HUES6 (cell line): ENCODE data around the gene NPC1L1.

Source experiments
- H3K27ac ChIP-seq: 2 replicates; pipeline ENCODE4 v1.7.0; 2013; ENCODE audit warnings: low read depth, mild to moderate bottlenecking, low read length, inconsistent platforms
- H3K27me3 ChIP-seq: 2 replicates; pipeline ENCODE4 v1.6.1; 2013; ENCODE audit warnings: low read length; ENCODE audit not compliant: control insufficient read depth, insufficient read depth
- H3K36me3 ChIP-seq: 2 replicates; pipeline ENCODE4 v1.6.1; 2013; ENCODE audit warnings: low read length; ENCODE audit not compliant: control insufficient read depth, insufficient read depth
- H3K4me1 ChIP-seq: 2 replicates; pipeline ENCODE4 v1.6.1; 2013; ENCODE audit warnings: low read length; ENCODE audit not compliant: control insufficient read depth, insufficient read depth
- H3K4me3 ChIP-seq: 2 replicates; pipeline ENCODE4 v1.5.1; 2013; ENCODE audit warnings: low read depth, low read length
- H3K9ac ChIP-seq: one replicate; pipeline ENCODE4 v1.6.1; 2013; ENCODE audit warnings: mild to moderate bottlenecking, low read length
- H3K9me3 ChIP-seq: 2 replicates; pipeline ENCODE4 v1.6.1; 2013; ENCODE audit warnings: low read depth, low read length; ENCODE audit not compliant: control insufficient read depth, insufficient read depth

NPC1L1 gene

GRCh38 chr7:44541876-44542610 lies 913 bp upstream of the NPC1L1 start:
- no peaks in the 10 kb centered on the region for H3K9me3 ChIP-seq
- H3K36me3 ChIP-seq, result no peaks in the 10 kb centered on the region
- H3K27ac ChIP-seq, result no peak overlapping the region
- H3K4me1 ChIP-seq, result peaks cover 10% of the 10 kb centered on the region; the same call in 1 of the 2 replicates
- no peak overlapping the region for H3K4me3 ChIP-seq
- H3K9ac ChIP-seq, result peak overlapping the region; percentile 12
- H3K27me3 ChIP-seq, result no peaks in the 10 kb centered on the region

DNA sequence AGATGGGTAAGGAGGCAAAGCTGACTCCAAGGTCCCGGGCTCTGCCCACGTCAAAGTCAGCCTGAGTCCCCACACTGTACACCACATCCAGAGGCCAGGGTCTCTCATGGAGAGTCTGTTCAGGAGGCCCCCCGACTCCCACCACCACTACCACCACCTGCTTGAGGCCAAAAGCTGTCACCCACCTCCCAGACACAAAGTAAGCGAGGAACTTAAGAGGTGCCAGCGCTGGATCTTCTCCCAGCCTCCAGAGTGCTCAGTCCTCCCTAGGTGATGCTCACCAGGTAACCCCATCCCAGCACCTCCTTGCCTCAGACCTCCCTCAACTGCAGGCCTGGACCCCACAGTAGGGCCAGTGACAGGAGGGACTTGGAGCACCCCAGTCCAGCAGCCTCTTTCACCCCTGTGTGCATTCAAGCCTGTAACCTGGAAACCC lies 520 bp downstream of the NPC1L1 start:
- H3K4me3 ChIP-seq, result no peak overlapping the region

GRCh38 chr7:44539669-44540506 lies 1.2 kb downstream of the NPC1L1 start:
- Histone ChIP-seq H3K27me3 (no peaks in the 10 kb centered on the region), H3K36me3 (no peaks in the 10 kb centered on the region), H3K9ac (no peak overlapping the region), H3K4me3 (no peak overlapping the region), H3K4me1 (peaks cover 10% of the 10 kb centered on the region; the same call in 1 of the 2 replicates), H3K27ac (no peak overlapping the region), H3K9me3 (no peaks in the 10 kb centered on the region)

More for the DNA sequence above, 520 bp downstream of the NPC1L1 start:
- Histone ChIP-seq H3K27ac (no peak overlapping the region), H3K27me3 (no peaks in the 10 kb centered on the region), H3K36me3 (no peaks in the 10 kb centered on the region), H3K4me1 (peaks cover 10% of the 10 kb centered on the region; the same call in 1 of the 2 replicates), H3K9ac (no peak overlapping the region), H3K9me3 (no peaks in the 10 kb centered on the region)

DNA sequence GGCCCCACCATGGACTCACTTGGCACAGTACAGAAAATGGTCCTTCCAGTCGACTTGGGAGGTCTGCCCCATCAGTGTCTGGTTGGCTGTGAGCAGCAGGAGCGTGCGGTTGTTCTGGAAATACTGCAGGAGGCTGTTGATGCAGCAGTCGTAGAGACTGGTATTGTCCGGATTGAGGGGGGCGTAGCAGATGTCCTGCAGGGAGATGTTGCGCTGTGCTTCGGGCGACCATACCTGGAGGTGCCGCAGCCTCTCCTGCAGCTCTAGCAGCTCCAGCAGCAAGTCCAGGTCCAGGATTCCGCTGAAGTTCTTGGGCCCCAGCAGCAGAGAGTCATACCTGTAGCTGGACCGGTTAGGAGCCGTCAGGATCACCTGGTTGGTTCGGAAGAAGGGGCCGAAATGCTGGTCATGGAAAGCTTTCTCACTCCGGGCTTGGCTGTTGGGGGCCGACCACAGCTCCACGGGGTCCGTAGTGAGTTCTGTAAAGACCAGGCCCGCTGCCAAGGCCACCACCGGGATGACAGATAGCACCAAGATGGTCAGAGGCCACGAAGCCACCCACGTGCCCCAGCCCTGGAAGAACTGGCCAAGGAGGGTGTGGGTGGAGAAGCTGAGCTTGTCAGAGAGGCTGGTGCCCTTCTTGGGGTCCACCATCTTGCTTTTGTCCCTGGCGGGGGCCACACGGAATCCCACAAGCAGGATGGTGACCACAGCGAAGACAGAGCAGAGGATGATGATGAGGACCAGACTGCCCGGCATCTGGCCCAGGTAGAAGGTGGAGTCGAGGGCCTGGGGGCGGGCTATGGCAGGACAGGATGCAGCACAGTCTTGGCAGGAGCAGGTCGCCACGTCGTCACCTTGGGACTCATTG lies 2.1 kb downstream of the NPC1L1 start:
- Histone ChIP-seq H3K9ac (no peak overlapping the region), H3K4me3 (no peak overlapping the region), H3K36me3 (no peaks in the 10 kb centered on the region), H3K9me3 (no peaks in the 10 kb centered on the region), H3K27ac (no peak overlapping the region), H3K27me3 (no peaks in the 10 kb centered on the region), H3K4me1 (peaks cover 10% of the 10 kb centered on the region; the same call in 1 of the 2 replicates)

DNA sequence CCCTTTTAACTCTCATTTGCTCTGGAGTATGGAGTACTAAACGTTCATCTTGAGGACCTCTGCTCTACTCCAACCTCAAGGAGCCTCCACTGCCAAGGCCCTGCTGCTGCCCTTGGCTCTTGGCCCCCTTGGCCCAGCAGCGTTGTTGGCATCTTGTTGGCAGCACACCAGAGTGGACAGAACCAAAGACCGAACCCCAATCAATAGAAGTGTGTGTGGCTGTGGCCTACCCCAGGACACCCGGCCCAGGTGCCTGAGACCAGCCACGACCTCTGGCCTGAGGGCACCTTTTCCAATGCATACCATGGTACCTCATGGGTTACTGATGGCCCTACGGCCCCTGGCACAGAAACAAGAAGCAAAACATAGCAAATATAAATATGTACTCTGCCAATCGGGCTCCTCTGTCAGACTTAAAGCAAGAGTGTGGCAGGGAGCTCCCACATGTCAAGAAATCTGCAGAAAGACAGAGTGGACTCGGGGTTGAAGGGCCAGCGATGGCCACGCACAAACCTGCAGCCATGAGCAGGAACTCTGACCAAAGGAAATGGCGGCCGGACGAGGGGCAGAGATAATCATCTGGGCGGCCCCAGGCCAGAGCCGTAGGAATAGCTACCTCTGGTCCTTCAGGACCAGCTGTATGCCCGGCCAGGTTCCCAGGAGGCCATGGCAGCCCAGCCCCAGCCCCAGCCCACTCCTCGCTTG lies 2.9 kb downstream of the NPC1L1 start:
- peaks cover 10% of the 10 kb centered on the region; the same call in 1 of the 2 replicates for H3K4me1 ChIP-seq
- no peak overlapping the region for H3K27ac ChIP-seq
- no peaks in the 10 kb centered on the region for H3K36me3 ChIP-seq
- no peak overlapping the region for H3K4me3 ChIP-seq
- H3K9ac ChIP-seq, result no peak overlapping the region
- H3K27me3 ChIP-seq, result no peaks in the 10 kb centered on the region
- no peaks in the 10 kb centered on the region for H3K9me3 ChIP-seq

DNA sequence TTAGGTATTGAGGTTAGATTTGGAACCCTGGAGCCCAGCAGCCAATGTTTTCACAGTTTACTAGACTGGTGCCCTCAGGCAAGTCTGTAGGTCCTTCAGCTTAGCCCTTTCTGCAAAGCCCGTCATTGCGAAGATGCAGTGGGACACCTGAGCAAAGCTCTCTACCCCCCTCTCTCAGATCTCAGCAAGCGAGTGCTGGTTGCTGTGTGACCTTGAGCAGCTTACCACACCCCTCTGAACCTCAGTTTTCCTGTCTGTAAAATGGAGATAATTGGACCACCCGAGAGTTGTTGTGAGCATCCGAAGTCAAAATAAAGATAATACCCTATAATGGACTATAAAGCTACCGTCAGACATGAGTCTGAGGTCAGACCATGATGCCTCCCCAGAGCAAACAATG lies 3.7 kb downstream of the NPC1L1 start:
- H3K4me3 ChIP-seq, result no peak overlapping the region
- peaks cover 10% of the 10 kb centered on the region; the same call in 1 of the 2 replicates for H3K4me1 ChIP-seq
- H3K27me3 ChIP-seq, result no peaks in the 10 kb centered on the region
- H3K9ac ChIP-seq, result no peak overlapping the region
- no peak overlapping the region for H3K27ac ChIP-seq
- H3K36me3 ChIP-seq, result no peaks in the 10 kb centered on the region
- H3K9me3 ChIP-seq, result no peaks in the 10 kb centered on the region

GRCh38 chr7:44536090-44536489 lies 5.0 kb downstream of the NPC1L1 start:
- Histone ChIP-seq H3K9ac (no peak overlapping the region), H3K9me3 (no peaks in the 10 kb centered on the region), H3K36me3 (no peaks in the 10 kb centered on the region), H3K27ac (no peak overlapping the region), H3K4me1 (peaks cover under 1% of the 10 kb centered on the region; the same call in 1 of the 2 replicates), H3K4me3 (no peak overlapping the region), H3K27me3 (no peaks in the 10 kb centered on the region)

- Histone ChIP-seq H3K9ac (no peak overlapping the region), H3K4me1 (no peaks in the 10 kb centered on the region), H3K4me3 (no peak overlapping the region), H3K36me3 (no peaks in the 10 kb centered on the region), H3K27ac (no peak overlapping the region), H3K27me3 (no peaks in the 10 kb centered on the region), H3K9me3 (no peaks in the 10 kb centered on the region)
Measured at GRCh38 chr7:44535348-44536064, 5.6 kb downstream of the NPC1L1 start.

GRCh38 chr7:44534501-44534900 lies 6.6 kb downstream of the NPC1L1 start:
- H3K4me3 ChIP-seq, result no peak overlapping the region
- no peaks in the 10 kb centered on the region for H3K27me3 ChIP-seq
- no peak overlapping the region for H3K27ac ChIP-seq
- no peaks in the 10 kb centered on the region for H3K4me1 ChIP-seq
- H3K9me3 ChIP-seq, result no peaks in the 10 kb centered on the region
- H3K36me3 ChIP-seq, result no peaks in the 10 kb centered on the region
- H3K9ac ChIP-seq, result no peak overlapping the region

DNA sequence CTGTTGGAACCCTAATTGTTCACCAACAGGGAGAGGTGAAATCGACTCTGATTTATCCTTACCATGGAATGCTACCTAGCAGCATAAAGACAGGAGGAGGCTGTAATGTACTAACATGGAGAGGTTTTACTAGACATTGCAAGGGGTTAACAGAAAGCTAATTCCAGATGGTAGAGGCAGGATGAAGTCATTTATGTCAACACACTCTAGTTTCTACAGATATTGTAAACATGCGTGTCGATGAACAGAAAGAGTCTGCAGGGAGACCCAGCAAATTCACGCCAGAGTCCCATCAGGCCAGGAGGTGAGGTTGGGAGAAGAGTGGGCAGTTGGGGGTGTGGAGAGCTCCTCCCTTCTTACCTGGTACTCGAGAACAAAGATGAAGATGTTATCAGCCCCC lies 7.0 kb downstream of the NPC1L1 start:
- H3K9ac ChIP-seq, result no peak overlapping the region
- H3K36me3 ChIP-seq, result no peaks in the 10 kb centered on the region
- H3K27me3 ChIP-seq, result no peaks in the 10 kb centered on the region
- no peaks in the 10 kb centered on the region for H3K9me3 ChIP-seq
- no peak overlapping the region for H3K27ac ChIP-seq
- H3K4me3 ChIP-seq, result no peak overlapping the region
- no peaks in the 10 kb centered on the region for H3K4me1 ChIP-seq
